Lung (tissue), 12 donors: Measurements from ENCODE around the gene TPRN. TPM values are rescaled to one million over a fixed set of nuclear protein-coding genes. Genes with fewer than 3 reads are reported as not detected.

Source experiments
- ATAC-seq: fragments of 200-7000 bp; cut with Tn5 transposase; one replicate; pipeline ENCODE4 v1.9.1; 2020; ENCODE audit warnings: moderate number of reproducible peaks; ENCODE audit not compliant: insufficient read depth, low FRiP score
- DNase-seq, 3 donors: peaks; one replicate each; pipeline ENCODE4 v3.0.0-alpha.2; 2013 to 2017
- H3K27ac ChIP-seq, 2 donors: one replicate each; pipeline ENCODE4 v1.5.1; 2013; ENCODE audit warnings: mild to moderate bottlenecking in 2 of 2, moderate library complexity in 2 of 2, control low read depth in 1 of 2, inconsistent platforms in 1 of 2, low read depth in 1 of 2, low read length in 1 of 2
- H3K27me3 ChIP-seq, 3 donors: one replicate each; pipeline ENCODE4 v1.5.1; 2013; ENCODE audit warnings: low read length in 2 of 3; ENCODE audit not compliant: control insufficient read depth in 3 of 3, insufficient read depth in 3 of 3
- H3K36me3 ChIP-seq, 4 donors: one replicate each; pipeline ENCODE4 v1.5.1; 2013; ENCODE audit warnings: low read length in 4 of 4, mild to moderate bottlenecking in 1 of 4, moderate library complexity in 1 of 4; ENCODE audit not compliant: control insufficient read depth in 4 of 4, insufficient read depth in 4 of 4
- H3K4me1 ChIP-seq, 5 donors: one replicate each; pipeline ENCODE4 v1.5.1; 2013; ENCODE audit warnings: low read length in 5 of 5, mild to moderate bottlenecking in 2 of 5, moderate library complexity in 1 of 5; ENCODE audit not compliant: control insufficient read depth in 5 of 5, insufficient read depth in 5 of 5
- H3K4me3 ChIP-seq: one replicate; pipeline ENCODE4 v1.5.1; 2013; ENCODE audit warnings: mild to moderate bottlenecking, control low read depth, moderate library complexity
- H3K9ac ChIP-seq, 2 donors: one replicate each; pipeline ENCODE4 v1.5.1; 2013; ENCODE audit warnings: low read length in 2 of 2, control low read depth in 1 of 2; ENCODE audit not compliant: insufficient read depth in 1 of 2
- H3K9me3 ChIP-seq, 4 donors: one replicate each; pipeline ENCODE4 v1.5.1; 2013; ENCODE audit warnings: low read length in 3 of 4, mild to moderate bottlenecking in 1 of 4, moderate library complexity in 1 of 4; ENCODE audit not compliant: control insufficient read depth in 4 of 4, insufficient read depth in 3 of 4
- CTCF ChIP-seq: IDR thresholded peaks from 2 replicates; pipeline ENCODE4 v1.5.1; 2012; ENCODE audit warnings: mild to moderate bottlenecking; ENCODE audit errors: control extremely low read depth, extremely low read depth
- WGBS, 2 donors: extraction: QIAGEN DNeasy Blood & Tissue Kit; methylation state at CpG; one replicate each; pipeline ENCODE4 v1.1.7; 2013; 5-methylcytosine and 5-hydroxymethylcytosine counted together
- polyA plus RNA-seq, 2 donors: library from polyadenylated mRNA; stranded (reverse); fragments of 200-250 nt; gene quantifications; one replicate each; pipeline ENCODE4 v1.2.1, GENCODE V29; 2013
- total RNA-seq, 2 donors: library from RNA; depleted of rRNA in 1 of 2; stranded (reverse); fragments of >200 nt in 1 of 2; gene quantifications; one replicate each; pipeline ENCODE4 v1.2.1, GENCODE V29; 2014 to 2021
- donor health status: control.
- donor health status: control.
- donor health status: Bipolar disorder and iron deficiency.
- donor health status: healthy.
- donor health status: DM: yes; HTN: yes; CAD: no.

The TPRN gene
- total and polyA plus RNA-seq, 4 donors = 8.9 to 30.6 (median 15.5) TPM

GRCh38 chr9:137160716-137161557 is 39.6 kb downstream of the TPRN start:
- Histone ChIP-seq H3K9me3 (peaks cover 0 to 3% (median 0%) of the 10 kb centered on the region in 4 donors), H3K27me3 (peaks cover 9 to 77% (median 39%) of the 10 kb centered on the region in 3 donors), H3K9ac (no peak overlapping the region), H3K4me1 (peaks cover 0 to 7% (median 0%) of the 10 kb centered on the region in 5 donors), H3K4me3 (no peak overlapping the region), H3K27ac (no peak overlapping the region), H3K36me3 (no peaks in the 10 kb centered on the region)
- 24 to 34% methylated on average over 51 to 56 of the region's 56 CpGs for WGBS, 2 donors
- no peak for ATAC-seq
- DNase-seq = no peak
- no peak for TF ChIP-seq CTCF

GRCh38 chr9:137160054-137160425 is 40.5 kb downstream of the TPRN start:
- no peak overlapping the region for H3K4me3 ChIP-seq
- WGBS, 2 donors = 63 to 75% methylated on average over 17 of the region's 17 CpGs
- no peak for DNase-seq
- H3K27ac ChIP-seq = no peak overlapping the region
- H3K27me3 ChIP-seq = peaks cover 3 to 74% (median 42%) of the 10 kb centered on the region in 3 donors
- ATAC-seq = no peak
- no peak for TF ChIP-seq CTCF
- no peak overlapping the region for H3K9ac ChIP-seq
- H3K4me1 ChIP-seq = peaks cover 0 to 7% (median 0%) of the 10 kb centered on the region in 5 donors
- H3K9me3 ChIP-seq = peaks cover 0 to 3% (median 0%) of the 10 kb centered on the region in 4 donors
- H3K36me3 ChIP-seq = no peaks in the 10 kb centered on the region

- Histone ChIP-seq H3K27me3 (peaks cover 3 to 76% (median 40%) of the 10 kb centered on the region in 3 donors), H3K9me3 (peaks cover 0 to 3% (median 0%) of the 10 kb centered on the region in 4 donors), H3K4me1 (peaks cover 0 to 7% (median 0%) of the 10 kb centered on the region in 5 donors), H3K27ac (no peak overlapping the region), H3K9ac (no peak overlapping the region), H3K36me3 (no peaks in the 10 kb centered on the region), H3K4me3 (no peak overlapping the region)
- no peak for ATAC-seq
- WGBS, 2 donors = 35 to 41% methylated on average over 14 of the region's 14 CpGs
- DNase-seq = no peak
- no peak for TF ChIP-seq CTCF
These were observed 41.2 kb downstream of the TPRN start for GRCh38 chr9:137159105-137160053.
